T-cell (primary cell): ENCODE results near the gene GCNT2. TPM values are rescaled to one million over a fixed set of nuclear protein-coding genes. Genes with fewer than 3 reads are reported as not detected.

Experiments
- ATAC-seq, 4 experiments: fragments of 200-7000 bp in 3 of 4; fragments of 150-1000 bp in 1 of 4; cut with Tn5 transposase; replicated peaks in 1 of 4; 1 replicate in 3 of 4; 2 replicates in 1 of 4; pipeline ENCODE4 v1.10.0; 2021; ENCODE audit warnings: moderate library complexity in 3 of 4, mild to moderate bottlenecking in 2 of 4, moderate number of reproducible peaks in 1 of 4
- CTCF ChIA-PET, 2 donors: fragments of 300-600 bp; sonication (Branson Sonifier 250); formaldehyde crosslinking; loops; one replicate each; lab custom pipeline; 2022; ENCODE audit warnings: antibody characterized with exemption in 2 of 2; lab: Charles Lee
- POLR2A ChIA-PET, 2 donors: fragments of 300-600 bp; sonication (Branson Sonifier 250); formaldehyde crosslinking; loops; one replicate each; lab custom pipeline; 2022; ENCODE audit warnings: antibody characterized with exemption in 2 of 2; lab: Charles Lee
- DNase-seq, 35 experiments: peaks; one replicate each; pipeline versions ENCODE4 v3.0.0 to v3.0.0-alpha.2; 2013 to 2023
- H3K27ac ChIP-seq: one replicate; pipeline ENCODE4 v1.5.1; 2013; ENCODE audit warnings: low read length
- H3K27me3 ChIP-seq, 2 experiments: replicated peaks in 1 of 2; 1 replicate in 1 of 2; 2 replicates in 1 of 2; pipeline versions ENCODE4 v1.6.1 to v1.7.0; 2013; ENCODE audit warnings: low read length in 1 of 2, mixed read lengths in 1 of 2; ENCODE audit not compliant: control insufficient read depth in 2 of 2, insufficient read depth in 2 of 2; ENCODE audit errors: extremely low read depth in 1 of 2
- H3K36me3 ChIP-seq, 2 donors: 1 replicate in 1 of 2; 2 replicates in 1 of 2; pipeline versions ENCODE4 v1.6.1 to v1.7.0; 2013; ENCODE audit warnings: low read length in 1 of 2; ENCODE audit not compliant: control insufficient read depth in 2 of 2, insufficient read depth in 1 of 2; ENCODE audit errors: extremely low read depth in 1 of 2
- H3K4me1 ChIP-seq, 2 experiments: 1 replicate in 1 of 2; 2 replicates in 1 of 2; pipeline versions ENCODE4 v1.6.1 to v1.7.0; 2013; ENCODE audit warnings: low read length in 2 of 2, mixed read lengths in 1 of 2; ENCODE audit not compliant: insufficient read depth in 2 of 2, control insufficient read depth in 1 of 2; ENCODE audit errors: extremely low read depth in 1 of 2
- H3K4me3 ChIP-seq, 2 donors: 1 replicate in 1 of 2; 2 replicates in 1 of 2; pipeline versions ENCODE4 v1.5.1 to v1.7.0; 2013; ENCODE audit warnings: mild to moderate bottlenecking in 2 of 2, low read length in 1 of 2, moderate library complexity in 1 of 2; ENCODE audit not compliant: control insufficient read depth in 1 of 2; ENCODE audit errors: extremely low read depth in 1 of 2
- H3K9me3 ChIP-seq: 2 replicates; pipeline ENCODE4 v1.7.0; 2013
- H3K27ac Mint-ChIP-seq, 2 donors: one replicate each; pipeline ENCODE4 v1.8.0; 2020 to 2021; ENCODE audit warnings: mild to moderate bottlenecking in 2 of 2, mixed read lengths in 2 of 2
- H3K27me3 Mint-ChIP-seq, 2 donors: one replicate each; pipeline ENCODE4 v1.8.0; 2021 to 2022; ENCODE audit warnings: mixed read lengths in 2 of 2
- H3K36me3 Mint-ChIP-seq: one replicate; pipeline ENCODE4 v1.8.0; 2021; ENCODE audit warnings: mixed read lengths
- H3K4me1 Mint-ChIP-seq, 3 donors: one replicate each; pipeline ENCODE4 v1.8.0; 2020 to 2022; ENCODE audit warnings: mixed read lengths in 3 of 3, mild to moderate bottlenecking in 1 of 3
- H3K4me3 Mint-ChIP-seq, 3 donors: one replicate each; pipeline ENCODE4 v1.8.0; 2020 to 2022; ENCODE audit warnings: mild to moderate bottlenecking in 3 of 3, mixed read lengths in 3 of 3, moderate library complexity in 3 of 3
- H3K9me3 Mint-ChIP-seq, 3 donors: one replicate each; pipeline ENCODE4 v1.8.0; 2020 to 2022; ENCODE audit warnings: mixed read lengths in 3 of 3
- WGBS: methylation state at CpG from one replicate; pipeline ENCODE4 v1.1.5; 2013; ENCODE audit warnings: missing lambda C conversion rate; ENCODE audit not compliant: insufficient coverage; 5-methylcytosine and 5-hydroxymethylcytosine counted together
- total RNA-seq, 35 experiments: library from RNA in 6 of 35; stranded (reverse) in 6 of 35; fragments of 120-200 nt in 1 of 35; gene quantifications; one replicate each; pipeline versions ENCODE4 v1.2.1 to v1.2.4 and lab custom pipeline; 2013 to 2026

Gene GCNT2
- total RNA-seq (1 to 10 TPM; 2.2 to 6.8 (median 2.9) TPM), total RNA-seq (lab: John Stamatoyannopoulos, UW) (0.76 to 8.2 (median 3.3) reads per million in 29 experiments)
- total RNA-seq (2013), result 4.0 TPM

- H3K27ac ChIP-seq, result no peak within 1 kb of the TSS
- WGBS, result 68% methylated on average over 8 of the region's 12 CpGs
- ATAC-seq (no peak), DNase-seq (no peak)
- H3K9me3 ChIP-seq, result no peaks in the 10 kb centered on the region
- Mint-ChIP-seq H3K27ac (no peak within 1 kb of the TSS), H3K4me3 (no peak within 1 kb of the TSS), H3K36me3 (no peaks in the 10 kb centered on the region), H3K9me3 (no peaks in the 10 kb centered on the region), H3K27me3 (peaks cover 5 to 10% of the 10 kb centered on the region in 2 donors), H3K4me1 (no peaks in the 10 kb centered on the region)
- ChIA-PET POLR2A (no interaction called here), CTCF (no interaction called here)
- H3K36me3 ChIP-seq, result no peaks in the 10 kb centered on the region
- no peaks in the 10 kb centered on the region for H3K4me1 ChIP-seq
- H3K4me3 ChIP-seq, result no peak within 1 kb of the TSS
- H3K27me3 ChIP-seq, result peaks cover 0 to 3% of the 10 kb centered on the region in 2 experiments
These were observed at the start of gene GCNT2 for GRCh38 chr6:10521104-10521808. GCNT2 (plus strand) TSS chr6:10521351; CDS start chr6:10528912, 7,561 bp downstream.

- Mint-ChIP-seq H3K27ac (no peak overlapping the region), H3K4me3 (no peak overlapping the region), H3K9me3 (no peaks in the 10 kb centered on the region), H3K4me1 (no peaks in the 10 kb centered on the region), H3K27me3 (peaks cover 26 to 38% of the 10 kb centered on the region in 2 donors), H3K36me3 (no peaks in the 10 kb centered on the region)
- no peaks in the 10 kb centered on the region for H3K36me3 ChIP-seq
- no peak for ATAC-seq
- CTCF ChIA-PET, result no interaction called here
- POLR2A ChIA-PET, result no interaction called here
- DNase-seq, result no peak
- no peaks in the 10 kb centered on the region for H3K4me1 ChIP-seq
- peaks cover 0 to 4% of the 10 kb centered on the region in 2 experiments for H3K27me3 ChIP-seq
- WGBS, result no CpG with 5 or more reads among the region's 3 CpGs
- no peak overlapping the region for H3K27ac ChIP-seq
- no peaks in the 10 kb centered on the region for H3K9me3 ChIP-seq
- H3K4me3 ChIP-seq, result no peak overlapping the region
These were observed 48.5 kb upstream of the GCNT2 start for GRCh38 chr6:10472634-10473033.

GRCh38 chr6:10478187-10479040 lies 42.7 kb upstream of the GCNT2 start:
- H3K36me3 Mint-ChIP-seq, result no peaks in the 10 kb centered on the region
- H3K27ac ChIP-seq, result no peak overlapping the region
- ChIA-PET CTCF (interaction anchor here (0.5 to 5.1 kb wide), 14 partner anchors 32 to 1017 kb away, joined by 3 to 41 read pairs (median 6); no protein-coding TSS in a partner anchor), POLR2A (no interaction called here)
- no peak for ATAC-seq
- H3K27ac Mint-ChIP-seq, result no peak overlapping the region
- WGBS, result 50% methylated on average over 2 of the region's 10 CpGs
- H3K27me3 Mint-ChIP-seq, result peaks cover 8 to 36% of the 10 kb centered on the region in 2 donors
- H3K4me3 Mint-ChIP-seq, result no peak overlapping the region
- H3K4me1 ChIP-seq, result no peaks in the 10 kb centered on the region
- H3K9me3 ChIP-seq, result no peaks in the 10 kb centered on the region
- H3K4me3 ChIP-seq, result no peak overlapping the region
- H3K27me3 ChIP-seq, result peaks cover 0 to 3% of the 10 kb centered on the region in 2 experiments
- DNase-seq, result peak in 2 of 35 experiments; percentile 2 to 56
- H3K36me3 ChIP-seq, result no peaks in the 10 kb centered on the region
- H3K9me3 Mint-ChIP-seq, result no peaks in the 10 kb centered on the region
- peaks cover 0 to 1% (median 0%) of the 10 kb centered on the region in 3 donors for H3K4me1 Mint-ChIP-seq

- Mint-ChIP-seq H3K27me3 (peaks cover 8 to 30% of the 10 kb centered on the region in 2 donors), H3K9me3 (no peaks in the 10 kb centered on the region), H3K4me1 (peaks cover 0 to 1% (median 0%) of the 10 kb centered on the region in 3 donors), H3K27ac (no peak overlapping the region), H3K36me3 (no peaks in the 10 kb centered on the region), H3K4me3 (no peak overlapping the region)
- DNase-seq, result no peak
- H3K9me3 ChIP-seq, result no peaks in the 10 kb centered on the region
- ChIA-PET POLR2A (no interaction called here), CTCF (interaction anchor here (0.6 to 5.1 kb wide), 5 partner anchors 11 to 322 kb away, joined by 3 to 41 read pairs (median 4); no protein-coding TSS in a partner anchor)
- no peak overlapping the region for H3K27ac ChIP-seq
- no CpG with 5 or more reads among the region's 7 CpGs for WGBS
- H3K4me1 ChIP-seq, result no peaks in the 10 kb centered on the region
- no peaks in the 10 kb centered on the region for H3K36me3 ChIP-seq
- H3K4me3 ChIP-seq, result no peak overlapping the region
- peaks cover 0 to 5% of the 10 kb centered on the region in 2 experiments for H3K27me3 ChIP-seq
- ATAC-seq, result no peak
These were observed 41.0 kb upstream of the GCNT2 start for GRCh38 chr6:10479939-10480700.

GRCh38 chr6:10481101-10481500 lies 40.0 kb upstream of the GCNT2 start:
- Mint-ChIP-seq H3K4me3 (no peak overlapping the region), H3K36me3 (no peaks in the 10 kb centered on the region), H3K27me3 (peaks cover 8 to 23% of the 10 kb centered on the region in 2 donors), H3K4me1 (peaks cover 0 to 1% (median 0%) of the 10 kb centered on the region in 3 donors), H3K27ac (no peak overlapping the region), H3K9me3 (no peaks in the 10 kb centered on the region)
- Histone ChIP-seq H3K36me3 (no peaks in the 10 kb centered on the region), H3K4me3 (no peak overlapping the region), H3K27ac (no peak overlapping the region), H3K9me3 (no peaks in the 10 kb centered on the region), H3K4me1 (no peaks in the 10 kb centered on the region), H3K27me3 (peaks cover 0 to 5% of the 10 kb centered on the region in 2 experiments)
- WGBS, result no CpG with 5 or more reads among the region's 1 CpG
- POLR2A ChIA-PET, result interaction anchor here in 1 of 2 donors (0.7 kb wide), 1 partner anchor 8 kb away, joined by 3 read pairs; no protein-coding TSS in a partner anchor
- CTCF ChIA-PET, result interaction anchor here (0.8 to 5.1 kb wide), 3 partner anchors 11 to 321 kb away, joined by 3 to 41 read pairs (median 3); no protein-coding TSS in a partner anchor
- ATAC-seq (no peak), DNase-seq (no peak)
